CD4-positive, alpha-beta T cell treated with Interleukin-10 for 1 hour (primary cell): ENCODE data around the gene RALY.

Experiments used
- DNase-seq: peaks from one replicate; pipeline ENCODE4 v3.0.0-alpha.2; 2020

RALY gene

GRCh38 chr20:34052414-34052813, 58.7 kb downstream of the RALY start:
- DNase-seq: no peak

GRCh38 chr20:34055290-34055689, 61.6 kb downstream of the RALY start:
- DNase-seq: no peak

- peak; percentile 29 for DNase-seq
Observed at GRCh38 chr20:34058831-34059230, 65.1 kb downstream of the RALY start.

GRCh38 chr20:34060970-34061369, 67.3 kb downstream of the RALY start:
- DNase-seq: no peak

- DNase-seq: no peak
Observed at GRCh38 chr20:34061695-34062094, 68.0 kb downstream of the RALY start.

GRCh38 chr20:34062570-34063482, 69.1 kb downstream of the RALY start:
- DNase-seq: no peak

- DNase-seq: no peak
Observed at GRCh38 chr20:34064286-34064685, 70.6 kb downstream of the RALY start.

- DNase-seq: no peak
Observed at GRCh38 chr20:34065260-34065659, 71.5 kb downstream of the RALY start.

GRCh38 chr20:34066476-34067090, 72.9 kb downstream of the RALY start:
- DNase-seq: no peak

GRCh38 chr20:34068001-34068400, 74.3 kb downstream of the RALY start:
- no peak for DNase-seq

GRCh38 chr20:34069341-34070078, 75.8 kb downstream of the RALY start:
- peak; percentile 68 for DNase-seq

GRCh38 chr20:34070079-34070439, 76.3 kb downstream of the RALY start:
- DNase-seq: no peak

- DNase-seq: no peak
Observed at GRCh38 chr20:34070859-34071258, 77.1 kb downstream of the RALY start.

- DNase-seq: no peak
Observed at GRCh38 chr20:34072076-34072475, 78.4 kb downstream of the RALY start.

- no peak for DNase-seq
Observed at GRCh38 chr20:34072778-34073177, 79.1 kb downstream of the RALY start.

- DNase-seq: no peak
Observed at GRCh38 chr20:34074101-34074760, 80.5 kb downstream of the RALY start.

GRCh38 chr20:34075647-34076046, 81.9 kb downstream of the RALY start:
- no peak for DNase-seq

GRCh38 chr20:34076952-34077351, 83.2 kb downstream of the RALY start:
- DNase-seq: no peak

- no peak for DNase-seq
Observed at GRCh38 chr20:34078540-34078939, 84.8 kb downstream of the RALY start.

GRCh38 chr20:34079818-34080217, 86.1 kb downstream of the RALY start:
- DNase-seq: no peak

GRCh38 chr20:34082232-34082887, 88.6 kb downstream of the RALY start:
- DNase-seq: no peak

- no peak for DNase-seq
Observed at GRCh38 chr20:34083137-34083536, 89.4 kb downstream of the RALY start.

GRCh38 chr20:34083781-34084180, 90.1 kb downstream of the RALY start:
- no peak for DNase-seq
